GM18498 (cell line): ENCODE results near the gene LAMA5.
A peak's percentile ranks its signal among the peaks of the same experiment; 100 is the strongest.

Experiments used
- ATAC-seq: cut with Tn5 transposase; IDR thresholded peaks from one replicate; pipeline ENCODE4 v1.9.1; 2021; ENCODE audit warnings: mild to moderate bottlenecking, moderate library complexity; ENCODE audit not compliant: unreplicated experiment

LAMA5 gene

GRCh38 chr20:62367136-62367632, at the start of gene LAMA5:
LAMA5 (minus strand) TSS chr20:62367312; CDS start chr20:62367245, 67 bp downstream.
- peak; percentile 61 for ATAC-seq

- ATAC-seq: no peak
These were observed 48.4 kb upstream of the LAMA5 start for GRCh38 chr20:62415354-62416111.

- ATAC-seq: no peak
These were observed 46.9 kb upstream of the LAMA5 start for GRCh38 chr20:62413896-62414481.

GRCh38 chr20:62413025-62413570, 46.0 kb upstream of the LAMA5 start:
- no peak for ATAC-seq

- ATAC-seq: no peak
These were observed 45.3 kb upstream of the LAMA5 start for GRCh38 chr20:62412194-62413024.

GRCh38 chr20:62411479-62412193, 44.5 kb upstream of the LAMA5 start:
- ATAC-seq: no peak

- ATAC-seq: no peak
These were observed 43.8 kb upstream of the LAMA5 start for GRCh38 chr20:62410746-62411478.

- no peak for ATAC-seq
These were observed 43.0 kb upstream of the LAMA5 start for GRCh38 chr20:62409931-62410745.

GRCh38 chr20:62409086-62409853, 42.2 kb upstream of the LAMA5 start:
- no peak for ATAC-seq

- no peak for ATAC-seq
These were observed 41.5 kb upstream of the LAMA5 start for GRCh38 chr20:62408640-62409039.

GRCh38 chr20:62408055-62408454, 40.9 kb upstream of the LAMA5 start:
- no peak for ATAC-seq

- ATAC-seq: peak; percentile 88
These were observed 40.3 kb upstream of the LAMA5 start, which contains the start of gene CABLES2 for GRCh38 chr20:62407221-62407992. CABLES2 (minus strand) TSS chr20:62407285; CDS start chr20:62407276, 9 bp downstream.

- ATAC-seq: peak; percentile 3
These were observed 39.6 kb upstream of the LAMA5 start for GRCh38 chr20:62406635-62407176.

GRCh38 chr20:62405981-62406513, 38.9 kb upstream of the LAMA5 start:
- no peak for ATAC-seq

- no peak for ATAC-seq
These were observed 38.2 kb upstream of the LAMA5 start for GRCh38 chr20:62405108-62405980.

- ATAC-seq: no peak
These were observed 37.6 kb upstream of the LAMA5 start for GRCh38 chr20:62404761-62405107.
